Cerebellar nuclear complex (tissue), 1 donor: Measurements from ENCODE around the gene RPS3.

ENCODE experiments used
- DNase-seq, 2 experiments: peaks; one replicate each; lab custom pipeline; 2025; lab: John Stamatoyannopoulos, UW

RPS3 gene

DNA sequence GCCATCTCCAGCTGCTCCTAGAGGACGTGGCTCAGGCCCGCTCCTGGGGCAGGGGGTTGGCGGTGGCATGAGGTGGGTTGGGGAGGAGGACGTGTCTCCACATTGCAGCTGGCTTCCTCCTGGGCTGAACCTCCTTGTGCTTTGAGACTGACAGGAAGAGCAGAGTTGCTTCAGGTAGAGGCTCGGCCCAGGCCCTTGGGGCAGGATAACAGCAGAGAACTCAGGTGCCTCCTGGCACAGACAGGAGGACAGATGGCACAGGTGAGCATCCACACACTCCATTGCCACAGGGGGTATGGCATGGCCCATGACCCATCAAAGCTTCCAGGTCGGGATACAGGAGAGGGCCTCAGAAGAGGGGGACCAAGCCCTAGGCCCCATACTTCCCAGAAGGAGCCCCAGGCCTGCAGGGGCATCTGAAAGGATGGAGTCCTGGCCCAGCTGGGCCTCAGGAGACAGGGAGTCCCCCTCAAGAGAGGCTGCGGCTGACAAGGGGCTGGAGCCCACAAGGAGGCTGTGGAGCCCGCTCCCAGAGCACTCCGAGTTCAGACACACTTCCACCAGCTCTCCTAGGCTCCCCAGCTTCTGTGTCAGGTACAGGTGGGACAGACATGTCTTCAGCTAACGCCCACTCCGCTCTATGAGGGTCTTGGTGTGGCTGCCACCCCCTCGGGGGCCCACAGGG is 35.7 kb downstream of the RPS3 start:
- no peak for DNase-seq

GRCh38 chr11:75435571-75435925 is 36.2 kb downstream of the RPS3 start:
- no peak for DNase-seq

- DNase-seq: no peak
These were observed 37.5 kb downstream of the RPS3 start for GRCh38 chr11:75436806-75437205.

- no peak for DNase-seq
These were observed 38.8 kb downstream of the RPS3 start for GRCh38 chr11:75437966-75438659.

GRCh38 chr11:75439026-75439425 is 39.7 kb downstream of the RPS3 start:
- DNase-seq: no peak

DNA sequence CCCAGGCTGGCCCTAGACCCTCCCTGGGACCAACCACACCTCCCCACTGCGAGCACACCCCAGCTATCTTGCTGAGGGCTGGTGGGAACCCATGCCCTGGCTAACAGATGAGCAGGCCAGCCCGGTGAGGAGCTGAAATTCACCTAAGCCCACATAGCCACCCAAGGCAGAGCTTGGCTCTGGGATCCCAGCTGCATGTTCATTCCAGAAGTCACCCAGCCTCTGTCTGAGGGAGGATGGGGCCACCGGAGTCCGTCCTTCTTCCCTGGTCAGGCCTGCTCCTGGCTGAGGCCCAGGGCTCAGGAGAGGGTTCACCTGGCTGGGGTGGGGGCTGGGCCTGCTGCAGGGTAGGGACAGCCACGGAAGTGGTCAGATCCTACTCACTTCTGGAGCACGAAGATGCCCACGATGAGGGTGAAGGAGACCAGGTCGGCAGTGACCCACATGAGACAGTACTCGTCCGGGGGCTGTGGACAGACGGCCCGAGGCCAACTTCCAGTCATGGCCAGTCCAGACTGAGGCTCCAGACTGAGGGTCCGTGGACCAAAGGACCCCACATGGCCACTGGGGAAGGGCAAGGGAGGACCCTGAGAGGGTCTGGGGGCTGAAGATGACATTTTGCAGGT is 40.3 kb downstream of the RPS3 start:
- DNase-seq: no peak

DNA sequence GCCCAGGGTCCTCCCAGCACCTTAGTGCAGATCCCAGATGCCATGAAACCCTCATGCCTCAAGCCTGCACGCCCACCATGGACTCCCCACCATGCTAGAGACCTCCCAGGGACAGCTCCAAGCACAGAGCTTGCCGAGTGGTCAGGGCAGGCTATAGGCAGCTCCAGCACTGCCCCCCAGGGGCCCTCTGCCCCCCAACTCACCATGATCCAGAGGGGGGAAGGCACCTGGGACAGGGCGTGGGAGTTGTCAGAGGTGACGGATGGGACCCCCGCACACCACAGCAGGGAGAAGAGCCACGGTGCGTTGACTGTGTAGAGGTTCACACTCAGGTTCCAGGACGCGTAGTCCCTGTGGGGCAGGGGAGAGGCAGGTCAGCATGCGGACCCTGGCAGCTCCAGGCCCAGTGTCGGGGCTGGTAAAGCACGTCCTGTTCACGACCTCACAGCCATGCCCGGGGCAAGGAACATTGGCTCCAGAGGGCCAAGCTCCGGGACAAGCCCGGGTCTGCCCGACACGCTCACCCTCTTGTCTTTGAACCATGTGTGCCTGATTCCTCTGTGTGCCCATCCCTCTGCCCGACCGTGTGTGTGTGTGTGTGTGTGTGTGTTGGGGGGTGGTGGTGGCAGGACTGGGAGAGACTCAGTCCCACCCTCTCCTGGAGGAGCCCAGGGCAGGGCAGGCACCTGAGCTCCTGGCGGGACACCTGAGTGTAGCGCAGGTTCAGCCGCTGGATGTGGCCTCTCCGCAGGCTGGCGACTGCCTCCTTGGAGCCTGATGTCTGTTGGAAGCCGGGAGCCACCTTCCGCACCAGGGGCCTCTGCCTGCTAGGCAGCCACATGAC is 41.9 kb downstream of the RPS3 start:
- no peak for DNase-seq

DNA sequence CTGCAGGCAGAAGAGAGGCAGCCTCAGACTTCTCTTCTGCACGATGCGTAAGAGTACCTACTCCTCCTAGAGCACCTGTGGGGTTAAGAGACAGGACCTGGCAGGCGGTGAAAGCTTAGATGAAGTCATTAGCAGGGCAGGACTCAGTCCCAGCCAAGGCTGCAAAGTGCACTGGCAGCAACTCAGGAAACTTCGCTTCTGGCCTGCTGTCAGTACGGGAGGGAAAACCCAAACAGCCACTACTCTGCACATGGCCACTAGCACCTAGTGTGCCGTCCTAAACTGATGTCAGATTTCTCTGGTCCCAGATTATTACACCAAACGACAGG is 42.5 kb downstream of the RPS3 start:
- no peak for DNase-seq

DNA sequence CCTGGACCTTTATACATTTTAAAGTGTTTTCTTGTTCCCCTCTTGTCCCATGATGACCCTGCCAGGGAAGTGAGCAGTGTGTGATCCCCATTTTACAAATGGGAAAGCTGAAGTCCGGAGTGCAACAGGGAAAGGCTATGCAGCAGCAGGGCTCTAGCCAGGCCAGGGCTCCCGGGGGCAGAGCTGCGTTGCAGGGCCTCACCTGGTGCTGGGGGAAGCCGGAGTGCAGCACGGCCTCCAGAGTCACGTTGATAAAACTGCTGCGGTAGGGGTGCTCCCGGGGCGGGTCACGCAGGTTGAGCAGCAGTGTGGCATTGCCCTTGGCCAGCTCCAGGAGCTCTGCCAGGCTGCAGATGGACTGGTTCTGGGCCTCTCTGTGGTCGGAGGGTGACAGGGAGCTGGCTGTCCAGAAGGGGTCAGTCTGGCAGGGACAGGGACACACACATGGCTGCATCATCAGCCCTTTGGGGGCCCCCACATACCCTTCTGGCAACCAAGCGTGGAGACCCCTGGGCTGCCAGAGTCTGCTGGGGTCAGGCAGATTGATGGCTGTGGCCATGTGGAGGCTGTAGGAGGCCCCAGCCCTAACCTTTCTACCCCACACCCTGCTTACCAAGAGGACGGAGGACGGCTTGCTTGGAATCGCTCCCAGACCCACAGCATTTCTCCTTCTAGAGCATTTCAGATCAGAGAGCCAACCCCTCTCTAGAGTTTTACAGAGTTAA is 43.0 kb downstream of the RPS3 start:
- DNase-seq: no peak

- DNase-seq: no peak
These were observed 43.7 kb downstream of the RPS3 start for GRCh38 chr11:75443043-75443442.

DNA sequence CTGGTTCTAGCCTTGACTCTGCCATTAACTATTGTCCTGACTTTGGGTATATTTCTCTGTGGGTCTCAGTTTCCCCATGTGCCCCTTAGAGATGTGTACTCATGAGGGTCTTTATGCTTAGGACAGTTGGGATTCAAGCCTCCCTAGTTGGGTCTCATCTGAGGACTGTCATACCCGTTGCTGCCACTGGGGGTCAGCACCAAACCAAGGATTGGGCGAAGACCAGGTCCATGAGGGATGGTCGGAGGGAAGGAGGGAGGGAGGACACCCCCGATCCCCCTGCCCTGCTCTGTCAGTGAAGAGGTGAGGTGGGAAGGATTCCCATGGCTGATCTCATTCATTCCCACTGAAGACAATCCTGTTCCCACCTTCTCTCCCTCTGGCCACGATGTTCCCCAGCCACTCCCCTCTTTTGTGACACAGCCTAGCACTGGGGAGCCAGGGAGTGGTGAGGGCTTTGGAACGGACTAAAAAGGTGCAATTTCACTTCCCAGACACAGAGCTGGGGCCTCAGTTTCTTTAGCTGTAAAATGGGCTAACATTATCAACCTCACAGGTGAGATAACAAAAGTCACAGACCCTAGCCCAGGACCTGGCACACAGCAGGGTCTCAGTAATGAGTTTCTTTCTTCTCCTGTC is 46.1 kb downstream of the RPS3 start:
- peak in 1 of 2 experiments; percentile 34 for DNase-seq

DNA sequence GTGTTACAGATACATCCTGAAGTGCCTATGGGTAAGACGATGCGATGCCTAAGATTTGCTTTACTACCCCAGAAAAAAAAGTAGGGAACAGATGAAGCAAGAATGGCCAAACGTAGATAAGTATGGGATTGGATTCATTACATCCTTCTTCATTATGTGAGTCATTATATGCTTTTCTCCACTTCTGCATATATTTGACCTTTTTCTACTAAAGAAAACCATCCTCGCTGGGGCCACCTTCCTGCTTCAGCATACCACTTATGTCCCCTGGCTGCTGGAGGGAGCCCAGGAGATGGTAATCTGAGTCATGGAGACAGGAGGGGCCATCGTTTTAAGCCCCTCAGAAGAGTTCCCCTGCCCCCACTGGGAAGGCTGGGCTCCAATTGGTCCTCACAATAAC is 48.1 kb downstream of the RPS3 start:
- no peak for DNase-seq

GRCh38 chr11:75449271-75449670 is 50.0 kb downstream of the RPS3 start:
- no peak for DNase-seq

DNA sequence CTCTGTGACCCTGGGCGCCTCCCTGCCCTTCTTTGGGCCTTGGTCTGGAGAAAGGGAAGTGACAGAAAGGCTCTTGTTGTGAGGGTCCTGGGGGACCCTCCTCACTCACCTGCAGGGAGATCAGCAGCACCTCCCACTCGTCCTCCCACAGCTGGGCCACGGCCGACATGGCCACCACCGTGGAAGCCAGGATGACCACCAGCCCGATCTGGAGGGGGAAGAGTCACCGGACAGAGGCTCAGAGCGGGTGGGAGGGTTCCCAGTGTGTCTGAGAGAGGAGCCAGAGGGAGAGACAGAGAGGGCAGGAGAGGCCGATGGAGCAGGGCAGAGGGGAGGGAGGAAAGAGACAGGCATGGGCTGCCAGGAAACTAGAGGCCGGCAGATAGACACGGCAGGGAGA is 50.5 kb downstream of the RPS3 start:
- no peak for DNase-seq

GRCh38 chr11:75450236-75450635 is 50.9 kb downstream of the RPS3 start:
- no peak for DNase-seq

GRCh38 chr11:75450826-75451821 is 51.8 kb downstream of the RPS3 start:
- DNase-seq: no peak

GRCh38 chr11:75453916-75454655 is 54.8 kb downstream of the RPS3 start:
- peak in 1 of 2 experiments; percentile 59 for DNase-seq

DNA sequence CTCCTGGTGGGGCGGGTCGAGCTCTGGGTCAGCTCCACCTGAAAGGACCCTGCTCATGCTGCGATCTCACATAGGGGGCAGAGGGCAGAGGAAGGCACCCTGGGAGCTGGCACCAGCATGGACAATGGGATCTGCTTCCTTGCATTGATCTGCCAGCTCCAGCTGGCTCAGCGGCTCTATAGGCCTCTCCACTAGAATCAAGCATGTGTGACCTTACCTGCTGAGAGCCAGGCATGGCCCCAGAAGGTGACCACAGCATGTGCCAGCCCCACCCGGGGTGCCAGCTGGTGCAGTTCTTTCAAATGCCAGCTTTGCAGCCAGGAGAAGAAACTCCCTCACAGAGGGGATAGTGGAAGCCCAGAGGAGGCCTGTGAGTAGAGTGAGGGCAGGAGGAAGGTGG is 55.7 kb downstream of the RPS3 start:
- peak in 1 of 2 experiments; percentile 4 for DNase-seq
